H1 (cell line): Measurements from ENCODE around the gene RPS6KA2. TPM values are rescaled to one million over a fixed set of nuclear protein-coding genes. Genes with fewer than 3 reads are reported as not detected.
A peak's percentile ranks its signal among the peaks of the same experiment; 100 is the strongest.

ENCODE experiments used
- TEAD4 ChIP-seq: IDR thresholded peaks from 2 replicates; pipeline ENCODE4 v1.6.1; 2012; ENCODE audit warnings: low read depth, low read length, inconsistent platforms, mixed read lengths
- polyA plus RNA-seq, 7 experiments: library from polyadenylated mRNA; depleted of rRNA in 3 of 7; stranded (reverse) in 5 of 7; unstranded in 2 of 7; fragments of >200 nt in 5 of 7; fragments of 200-250 nt in 2 of 7; gene quantifications; 1 replicate in 5 of 7; 2 replicates in 1 of 7; 4 replicates in 1 of 7; pipeline versions ENCODE4 v1.2.1 to v1.2.3, GENCODE V29; 2011 to 2013; ENCODE audit warnings: missing spikeins in 2 of 7, mixed read lengths in 2 of 7
- total RNA-seq: library from RNA; stranded (reverse); fragmentation: NEBNext Ultra II Directional; extraction: Animal tissue kit (Norgen Biotek cat#: 25700); gene quantifications from 2 replicates; pipeline ENCODE4 v1.2.1, GENCODE V29; 2021
- TF ChIP-seq, protein P1 (sequence below): fragments of 300-600 bp; sonication (generic); IDR thresholded peaks from 2 replicates; pipeline ENCODE4 v1.7.1; 2012; ENCODE audit warnings: low read length, moderate library complexity, mild to moderate bottlenecking, inconsistent platforms; ENCODE audit not compliant: insufficient replicate concordance

Gene RPS6KA2
- total and polyA plus RNA-seq, 2 of the 8 experiments (the other 6 are each of a cell fraction or from before 2014, with no cell fraction given), result 8.8 to 25.7 TPM

GRCh38 chr6:166588691-166589336 lies 38.2 kb downstream of the RPS6KA2 start (continued):
- TF ChIP-seq, protein P1, sequence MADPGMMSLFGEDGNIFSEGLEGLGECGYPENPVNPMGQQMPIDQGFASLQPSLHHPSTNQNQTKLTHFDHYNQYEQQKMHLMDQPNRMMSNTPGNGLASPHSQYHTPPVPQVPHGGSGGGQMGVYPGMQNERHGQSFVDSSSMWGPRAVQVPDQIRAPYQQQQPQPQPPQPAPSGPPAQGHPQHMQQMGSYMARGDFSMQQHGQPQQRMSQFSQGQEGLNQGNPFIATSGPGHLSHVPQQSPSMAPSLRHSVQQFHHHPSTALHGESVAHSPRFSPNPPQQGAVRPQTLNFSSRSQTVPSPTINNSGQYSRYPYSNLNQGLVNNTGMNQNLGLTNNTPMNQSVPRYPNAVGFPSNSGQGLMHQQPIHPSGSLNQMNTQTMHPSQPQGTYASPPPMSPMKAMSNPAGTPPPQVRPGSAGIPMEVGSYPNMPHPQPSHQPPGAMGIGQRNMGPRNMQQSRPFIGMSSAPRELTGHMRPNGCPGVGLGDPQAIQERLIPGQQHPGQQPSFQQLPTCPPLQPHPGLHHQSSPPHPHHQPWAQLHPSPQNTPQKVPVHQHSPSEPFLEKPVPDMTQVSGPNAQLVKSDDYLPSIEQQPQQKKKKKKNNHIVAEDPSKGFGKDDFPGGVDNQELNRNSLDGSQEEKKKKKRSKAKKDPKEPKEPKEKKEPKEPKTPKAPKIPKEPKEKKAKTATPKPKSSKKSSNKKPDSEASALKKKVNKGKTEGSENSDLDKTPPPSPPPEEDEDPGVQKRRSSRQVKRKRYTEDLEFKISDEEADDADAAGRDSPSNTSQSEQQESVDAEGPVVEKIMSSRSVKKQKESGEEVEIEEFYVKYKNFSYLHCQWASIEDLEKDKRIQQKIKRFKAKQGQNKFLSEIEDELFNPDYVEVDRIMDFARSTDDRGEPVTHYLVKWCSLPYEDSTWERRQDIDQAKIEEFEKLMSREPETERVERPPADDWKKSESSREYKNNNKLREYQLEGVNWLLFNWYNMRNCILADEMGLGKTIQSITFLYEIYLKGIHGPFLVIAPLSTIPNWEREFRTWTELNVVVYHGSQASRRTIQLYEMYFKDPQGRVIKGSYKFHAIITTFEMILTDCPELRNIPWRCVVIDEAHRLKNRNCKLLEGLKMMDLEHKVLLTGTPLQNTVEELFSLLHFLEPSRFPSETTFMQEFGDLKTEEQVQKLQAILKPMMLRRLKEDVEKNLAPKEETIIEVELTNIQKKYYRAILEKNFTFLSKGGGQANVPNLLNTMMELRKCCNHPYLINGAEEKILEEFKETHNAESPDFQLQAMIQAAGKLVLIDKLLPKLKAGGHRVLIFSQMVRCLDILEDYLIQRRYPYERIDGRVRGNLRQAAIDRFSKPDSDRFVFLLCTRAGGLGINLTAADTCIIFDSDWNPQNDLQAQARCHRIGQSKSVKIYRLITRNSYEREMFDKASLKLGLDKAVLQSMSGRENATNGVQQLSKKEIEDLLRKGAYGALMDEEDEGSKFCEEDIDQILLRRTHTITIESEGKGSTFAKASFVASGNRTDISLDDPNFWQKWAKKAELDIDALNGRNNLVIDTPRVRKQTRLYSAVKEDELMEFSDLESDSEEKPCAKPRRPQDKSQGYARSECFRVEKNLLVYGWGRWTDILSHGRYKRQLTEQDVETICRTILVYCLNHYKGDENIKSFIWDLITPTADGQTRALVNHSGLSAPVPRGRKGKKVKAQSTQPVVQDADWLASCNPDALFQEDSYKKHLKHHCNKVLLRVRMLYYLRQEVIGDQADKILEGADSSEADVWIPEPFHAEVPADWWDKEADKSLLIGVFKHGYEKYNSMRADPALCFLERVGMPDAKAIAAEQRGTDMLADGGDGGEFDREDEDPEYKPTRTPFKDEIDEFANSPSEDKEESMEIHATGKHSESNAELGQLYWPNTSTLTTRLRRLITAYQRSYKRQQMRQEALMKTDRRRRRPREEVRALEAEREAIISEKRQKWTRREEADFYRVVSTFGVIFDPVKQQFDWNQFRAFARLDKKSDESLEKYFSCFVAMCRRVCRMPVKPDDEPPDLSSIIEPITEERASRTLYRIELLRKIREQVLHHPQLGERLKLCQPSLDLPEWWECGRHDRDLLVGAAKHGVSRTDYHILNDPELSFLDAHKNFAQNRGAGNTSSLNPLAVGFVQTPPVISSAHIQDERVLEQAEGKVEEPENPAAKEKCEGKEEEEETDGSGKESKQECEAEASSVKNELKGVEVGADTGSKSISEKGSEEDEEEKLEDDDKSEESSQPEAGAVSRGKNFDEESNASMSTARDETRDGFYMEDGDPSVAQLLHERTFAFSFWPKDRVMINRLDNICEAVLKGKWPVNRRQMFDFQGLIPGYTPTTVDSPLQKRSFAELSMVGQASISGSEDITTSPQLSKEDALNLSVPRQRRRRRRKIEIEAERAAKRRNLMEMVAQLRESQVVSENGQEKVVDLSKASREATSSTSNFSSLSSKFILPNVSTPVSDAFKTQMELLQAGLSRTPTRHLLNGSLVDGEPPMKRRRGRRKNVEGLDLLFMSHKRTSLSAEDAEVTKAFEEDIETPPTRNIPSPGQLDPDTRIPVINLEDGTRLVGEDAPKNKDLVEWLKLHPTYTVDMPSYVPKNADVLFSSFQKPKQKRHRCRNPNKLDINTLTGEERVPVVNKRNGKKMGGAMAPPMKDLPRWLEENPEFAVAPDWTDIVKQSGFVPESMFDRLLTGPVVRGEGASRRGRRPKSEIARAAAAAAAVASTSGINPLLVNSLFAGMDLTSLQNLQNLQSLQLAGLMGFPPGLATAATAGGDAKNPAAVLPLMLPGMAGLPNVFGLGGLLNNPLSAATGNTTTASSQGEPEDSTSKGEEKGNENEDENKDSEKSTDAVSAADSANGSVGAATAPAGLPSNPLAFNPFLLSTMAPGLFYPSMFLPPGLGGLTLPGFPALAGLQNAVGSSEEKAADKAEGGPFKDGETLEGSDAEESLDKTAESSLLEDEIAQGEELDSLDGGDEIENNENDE, result no peak
- TF ChIP-seq TEAD4, result peak; percentile 25; the same call in 1 of the 2 replicates
- TF ChIP-seq, all 59 proteins: peak for 1
